Endothelial cell (in vitro differentiated cells): ENCODE results near the gene SLC25A39. TPM values are rescaled to one million over a fixed set of nuclear protein-coding genes. Genes with fewer than 3 reads are reported as not detected.
A peak's percentile ranks its signal among the peaks of the same experiment; 100 is the strongest.

ENCODE experiments used
- DNase-seq: peaks from one replicate; pipeline ENCODE4 v3.0.0; 2021; ENCODE audit warnings: low spot score
- H3K27ac Mint-ChIP-seq: one replicate; pipeline ENCODE4 v1.8.0; 2021; ENCODE audit warnings: mixed read lengths, inconsistent platforms; ENCODE audit not compliant: unreplicated experiment
- H3K27me3 Mint-ChIP-seq: one replicate; pipeline ENCODE4 v1.8.0; 2021; ENCODE audit warnings: mild to moderate bottlenecking, moderate library complexity, mixed read lengths, inconsistent platforms; ENCODE audit not compliant: unreplicated experiment
- H3K36me3 Mint-ChIP-seq: one replicate; pipeline ENCODE4 v1.8.0; 2021; ENCODE audit warnings: mild to moderate bottlenecking, low read depth, mixed read lengths, inconsistent platforms; ENCODE audit not compliant: unreplicated experiment
- H3K4me1 Mint-ChIP-seq: one replicate; pipeline ENCODE4 v1.8.0; 2021; ENCODE audit warnings: mild to moderate bottlenecking, mixed read lengths, inconsistent platforms; ENCODE audit not compliant: unreplicated experiment
- H3K4me3 Mint-ChIP-seq: one replicate; pipeline ENCODE4 v1.8.0; 2021; ENCODE audit warnings: mild to moderate bottlenecking, mixed read lengths, inconsistent platforms; ENCODE audit not compliant: unreplicated experiment
- H3K9me3 Mint-ChIP-seq: one replicate; pipeline ENCODE4 v1.8.0; 2021; ENCODE audit warnings: mixed read lengths, inconsistent platforms; ENCODE audit not compliant: unreplicated experiment
- total RNA-seq: library from RNA; stranded (reverse); fragmentation: NEBNext Ultra II Directional; extraction: Animal tissue kit (Norgen Biotek cat#: 25700); gene quantifications from one replicate; pipeline ENCODE4 v1.2.1, GENCODE V29; 2021; ENCODE audit not compliant: unreplicated experiment
- TF ChIP-seq, protein P1 (sequence below): fragments of 200-600 bp; sonication (generic); IDR thresholded peaks from one replicate; pipeline ENCODE4 v1.5.0; 2021; ENCODE audit warnings: antibody characterized with exemption; ENCODE audit not compliant: unreplicated experiment

SLC25A39 gene
- total RNA-seq, 1 donor from 2014 or later = 124 TPM

DNA sequence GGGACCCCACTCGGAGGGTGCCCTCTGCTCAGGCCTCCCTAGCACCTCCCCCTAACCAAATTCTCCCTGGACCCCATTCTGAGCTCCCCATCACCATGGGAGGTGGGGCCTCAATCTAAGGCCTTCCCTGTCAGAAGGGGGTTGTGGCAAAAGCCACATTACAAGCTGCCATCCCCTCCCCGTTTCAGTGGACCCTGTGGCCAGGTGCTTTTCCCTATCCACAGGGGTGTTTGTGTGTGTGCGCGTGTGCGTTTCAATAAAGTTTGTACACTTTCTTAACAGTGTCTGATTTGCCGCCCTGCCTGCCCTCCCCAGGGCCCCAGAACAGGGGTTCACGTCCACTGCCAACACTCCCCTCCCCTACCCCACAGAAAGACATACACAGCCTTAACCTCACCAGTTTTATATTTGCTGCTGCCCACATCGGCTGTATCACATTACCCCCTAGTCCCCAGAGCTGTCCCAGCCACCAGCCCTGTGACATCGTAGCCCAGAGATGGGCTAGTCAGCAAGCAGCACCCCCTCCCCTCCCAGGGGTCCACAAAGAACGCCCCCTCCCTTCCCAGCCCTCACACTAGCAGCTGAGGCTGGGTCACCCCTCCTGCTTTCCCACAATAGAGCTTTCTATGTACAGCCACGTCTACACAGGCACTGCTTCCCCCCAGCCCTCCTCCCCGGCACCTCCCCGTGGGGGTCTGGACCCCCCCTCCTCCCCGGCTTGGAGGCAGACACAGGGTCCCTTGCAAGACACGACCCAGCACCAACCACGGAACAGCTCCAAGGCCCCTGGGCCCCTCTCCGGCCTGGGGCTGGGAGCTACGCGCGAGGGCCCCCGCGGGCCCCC lies 28.4 kb upstream of the SLC25A39 start:
- TF ChIP-seq, protein P1, sequence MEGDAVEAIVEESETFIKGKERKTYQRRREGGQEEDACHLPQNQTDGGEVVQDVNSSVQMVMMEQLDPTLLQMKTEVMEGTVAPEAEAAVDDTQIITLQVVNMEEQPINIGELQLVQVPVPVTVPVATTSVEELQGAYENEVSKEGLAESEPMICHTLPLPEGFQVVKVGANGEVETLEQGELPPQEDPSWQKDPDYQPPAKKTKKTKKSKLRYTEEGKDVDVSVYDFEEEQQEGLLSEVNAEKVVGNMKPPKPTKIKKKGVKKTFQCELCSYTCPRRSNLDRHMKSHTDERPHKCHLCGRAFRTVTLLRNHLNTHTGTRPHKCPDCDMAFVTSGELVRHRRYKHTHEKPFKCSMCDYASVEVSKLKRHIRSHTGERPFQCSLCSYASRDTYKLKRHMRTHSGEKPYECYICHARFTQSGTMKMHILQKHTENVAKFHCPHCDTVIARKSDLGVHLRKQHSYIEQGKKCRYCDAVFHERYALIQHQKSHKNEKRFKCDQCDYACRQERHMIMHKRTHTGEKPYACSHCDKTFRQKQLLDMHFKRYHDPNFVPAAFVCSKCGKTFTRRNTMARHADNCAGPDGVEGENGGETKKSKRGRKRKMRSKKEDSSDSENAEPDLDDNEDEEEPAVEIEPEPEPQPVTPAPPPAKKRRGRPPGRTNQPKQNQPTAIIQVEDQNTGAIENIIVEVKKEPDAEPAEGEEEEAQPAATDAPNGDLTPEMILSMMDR = no peak
- peaks cover 6% of the 10 kb centered on the region for H3K36me3 Mint-ChIP-seq
- H3K27me3 Mint-ChIP-seq = peaks cover 14% of the 10 kb centered on the region
- peaks cover 5% of the 10 kb centered on the region for H3K4me1 Mint-ChIP-seq
- H3K27ac Mint-ChIP-seq = peak overlapping the region; percentile 61
- H3K9me3 Mint-ChIP-seq = no peaks in the 10 kb centered on the region
- DNase-seq = no peak
- peak overlapping the region; percentile 78 for H3K4me3 Mint-ChIP-seq

DNA sequence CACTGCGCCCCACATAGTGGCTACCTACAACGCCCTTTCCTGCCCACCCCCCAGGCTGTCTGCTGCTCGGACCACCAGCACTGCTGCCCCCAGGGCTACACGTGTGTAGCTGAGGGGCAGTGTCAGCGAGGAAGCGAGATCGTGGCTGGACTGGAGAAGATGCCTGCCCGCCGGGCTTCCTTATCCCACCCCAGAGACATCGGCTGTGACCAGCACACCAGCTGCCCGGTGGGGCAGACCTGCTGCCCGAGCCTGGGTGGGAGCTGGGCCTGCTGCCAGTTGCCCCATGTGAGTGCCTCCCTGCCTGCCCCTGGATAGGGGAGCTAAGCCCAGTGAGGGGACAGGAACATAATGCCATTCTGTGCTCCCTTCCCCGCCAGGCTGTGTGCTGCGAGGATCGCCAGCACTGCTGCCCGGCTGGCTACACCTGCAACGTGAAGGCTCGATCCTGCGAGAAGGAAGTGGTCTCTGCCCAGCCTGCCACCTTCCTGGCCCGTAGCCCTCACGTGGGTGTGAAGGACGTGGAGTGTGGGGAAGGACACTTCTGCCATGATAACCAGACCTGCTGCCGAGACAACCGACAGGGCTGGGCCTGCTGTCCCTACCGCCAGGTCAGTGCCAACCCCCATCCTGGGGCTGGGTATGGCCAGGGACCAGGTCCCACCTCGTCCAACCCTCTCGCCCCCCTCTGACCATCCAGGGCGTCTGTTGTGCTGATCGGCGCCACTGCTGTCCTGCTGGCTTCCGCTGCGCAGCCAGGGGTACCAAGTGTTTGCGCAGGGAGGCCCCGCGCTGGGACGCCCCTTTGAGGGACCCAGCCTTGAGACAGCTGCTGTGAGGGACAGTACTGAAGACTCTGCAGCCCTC lies 27.6 kb upstream of the SLC25A39 start:
- H3K4me1 Mint-ChIP-seq = peaks cover 5% of the 10 kb centered on the region
- peaks cover 6% of the 10 kb centered on the region for H3K36me3 Mint-ChIP-seq
- no peaks in the 10 kb centered on the region for H3K9me3 Mint-ChIP-seq
- H3K27me3 Mint-ChIP-seq = peaks cover 14% of the 10 kb centered on the region
- TF ChIP-seq, protein P1 = no peak
- peak overlapping the region; percentile 56 for H3K4me3 Mint-ChIP-seq
- no peak overlapping the region for H3K27ac Mint-ChIP-seq
- DNase-seq = no peak

GRCh38 chr17:44351464-44351863 lies 26.8 kb upstream of the SLC25A39 start:
- Mint-ChIP-seq H3K27me3 (peaks cover 14% of the 10 kb centered on the region), H3K9me3 (no peaks in the 10 kb centered on the region), H3K36me3 (peaks cover 6% of the 10 kb centered on the region), H3K4me1 (peaks cover 5% of the 10 kb centered on the region), H3K27ac (no peak overlapping the region), H3K4me3 (no peak overlapping the region)
- DNase-seq = no peak
- TF ChIP-seq, protein P1 = no peak

GRCh38 chr17:44350733-44351226 lies 26.2 kb upstream of the SLC25A39 start:
- no peak overlapping the region for H3K4me3 Mint-ChIP-seq
- peak; percentile 87 for DNase-seq
- H3K36me3 Mint-ChIP-seq = peaks cover 6% of the 10 kb centered on the region
- H3K9me3 Mint-ChIP-seq = no peaks in the 10 kb centered on the region
- H3K4me1 Mint-ChIP-seq = peaks cover 10% of the 10 kb centered on the region
- H3K27ac Mint-ChIP-seq = peak overlapping the region; percentile 48
- peaks cover 14% of the 10 kb centered on the region for H3K27me3 Mint-ChIP-seq
- TF ChIP-seq, protein P1 = peak; percentile 73
